ENCODE measurements around the gene EXD3. TPM values are rescaled to one million over a fixed set of nuclear protein-coding genes. Genes with fewer than 3 reads are reported as not detected.

The EXD3 gene
- total RNA-seq, 2 experiments from 2014 or later: 6.7 to 7.1 TPM

GRCh38 chr9:137434498-137435380 lies 11.8 kb upstream of the EXD3 start:
- Mint-ChIP-seq H3K36me3 (ENCODE audit: low read depth) (no peaks in the 10 kb centered on the region), H3K4me1 (no peaks in the 10 kb centered on the region), H3K9me3 (ENCODE audit: low read depth) (no peaks in the 10 kb centered on the region), H3K4me3 (no peak overlapping the region), H3K27me3 (no peaks in the 10 kb centered on the region), H3K27ac (no peak overlapping the region)
- DNase-seq: no peak
- ATAC-seq: peak; percentile 33
- intact Hi-C loops (cut with DNase I, micrococcal nuclease): no loop called here
- CTCF ChIA-PET: no interaction called here
- POLR2A ChIA-PET: interaction anchor here (0.5 kb wide), 1 partner anchor 734 kb away, joined by 3 read pairs; no protein-coding TSS in a partner anchor

GRCh38 chr9:137433916-137434431 lies 11.0 kb upstream of the EXD3 start:
- H3K27me3 Mint-ChIP-seq: no peaks in the 10 kb centered on the region
- no peak overlapping the region for H3K27ac Mint-ChIP-seq
- no peak for ATAC-seq
- no peak for DNase-seq
- intact Hi-C loops (cut with DNase I, micrococcal nuclease): no loop called here
- CTCF ChIA-PET: no interaction called here
- H3K36me3 Mint-ChIP-seq (ENCODE audit: low read depth): no peaks in the 10 kb centered on the region
- H3K9me3 Mint-ChIP-seq (ENCODE audit: low read depth): no peaks in the 10 kb centered on the region
- H3K4me3 Mint-ChIP-seq: no peak overlapping the region
- no peaks in the 10 kb centered on the region for H3K4me1 Mint-ChIP-seq
- POLR2A ChIA-PET: no interaction called here

- Mint-ChIP-seq H3K9me3 (ENCODE audit: low read depth) (no peaks in the 10 kb centered on the region), H3K27ac (no peak overlapping the region), H3K4me1 (no peaks in the 10 kb centered on the region), H3K4me3 (no peak overlapping the region), H3K36me3 (ENCODE audit: low read depth) (no peaks in the 10 kb centered on the region), H3K27me3 (no peaks in the 10 kb centered on the region)
- no peak for ATAC-seq
- intact Hi-C loops (cut with DNase I, micrococcal nuclease): no loop called here
- POLR2A ChIA-PET: no interaction called here
- DNase-seq: no peak
- CTCF ChIA-PET: no interaction called here
These were observed 10.5 kb upstream of the EXD3 start for GRCh38 chr9:137433349-137433915.

GRCh38 chr9:137432687-137433348 lies 9.9 kb upstream of the EXD3 start:
- no peak for ATAC-seq
- CTCF ChIA-PET: interaction anchor here (1.2 kb wide), 1 partner anchor 11 kb away, joined by 5 read pairs; no protein-coding TSS in a partner anchor
- DNase-seq: no peak
- Mint-ChIP-seq H3K4me1 (no peaks in the 10 kb centered on the region), H3K27ac (no peak overlapping the region), H3K27me3 (no peaks in the 10 kb centered on the region), H3K9me3 (ENCODE audit: low read depth) (no peaks in the 10 kb centered on the region), H3K4me3 (no peak overlapping the region), H3K36me3 (ENCODE audit: low read depth) (no peaks in the 10 kb centered on the region)
- POLR2A ChIA-PET: no interaction called here
- intact Hi-C loops (cut with DNase I, micrococcal nuclease): no loop called here

- no peak overlapping the region for H3K4me3 Mint-ChIP-seq
- intact Hi-C loops (cut with DNase I, micrococcal nuclease): no loop called here
- CTCF ChIA-PET: interaction anchor here (1.2 kb wide), 1 partner anchor 13 kb away, joined by 5 read pairs; no protein-coding TSS in a partner anchor
- POLR2A ChIA-PET: no interaction called here
- H3K27me3 Mint-ChIP-seq: no peaks in the 10 kb centered on the region
- H3K9me3 Mint-ChIP-seq (ENCODE audit: low read depth): no peaks in the 10 kb centered on the region
- H3K4me1 Mint-ChIP-seq: no peaks in the 10 kb centered on the region
- ATAC-seq (no peak), DNase-seq (no peak)
- H3K27ac Mint-ChIP-seq: no peak overlapping the region
- no peaks in the 10 kb centered on the region for H3K36me3 Mint-ChIP-seq (ENCODE audit: low read depth)
These were observed 8.5 kb upstream of the EXD3 start for GRCh38 chr9:137431416-137431931.

- no peak for DNase-seq
- POLR2A ChIA-PET: no interaction called here
These were observed 7.9 kb upstream of the EXD3 start for GRCh38 chr9:137430723-137431415.

GRCh38 chr9:137429974-137430722 lies 7.2 kb upstream of the EXD3 start:
- no peaks in the 10 kb centered on the region for H3K27me3 Mint-ChIP-seq
- ChIA-PET POLR2A (no interaction called here), CTCF (no interaction called here)
- ATAC-seq (no peak), DNase-seq (no peak)
- no peak overlapping the region for H3K4me3 Mint-ChIP-seq
- no peak overlapping the region for H3K27ac Mint-ChIP-seq
- no peaks in the 10 kb centered on the region for H3K36me3 Mint-ChIP-seq (ENCODE audit: low read depth)
- H3K4me1 Mint-ChIP-seq: no peaks in the 10 kb centered on the region
- intact Hi-C loops (cut with DNase I, micrococcal nuclease): loop anchor here in 1 of 2 experiments (10.0 kb wide), 1 partner anchor 545 kb away; the partner anchor contains the start of gene TRAF2
- H3K9me3 Mint-ChIP-seq (ENCODE audit: low read depth): no peaks in the 10 kb centered on the region

More at GRCh38 chr9:137430723-137431415, 7.9 kb upstream of the EXD3 start:
- Mint-ChIP-seq H3K4me1 (no peaks in the 10 kb centered on the region), H3K4me3 (no peak overlapping the region), H3K27ac (no peak overlapping the region), H3K27me3 (no peaks in the 10 kb centered on the region), H3K9me3 (ENCODE audit: low read depth) (no peaks in the 10 kb centered on the region), H3K36me3 (ENCODE audit: low read depth) (no peaks in the 10 kb centered on the region)
- ATAC-seq: no peak
- intact Hi-C loops (cut with DNase I, micrococcal nuclease): no loop called here
- CTCF ChIA-PET: no interaction called here

- no peaks in the 10 kb centered on the region for H3K36me3 Mint-ChIP-seq (ENCODE audit: low read depth)
- no peaks in the 10 kb centered on the region for H3K9me3 Mint-ChIP-seq (ENCODE audit: low read depth)
- H3K27ac Mint-ChIP-seq: no peak overlapping the region
- POLR2A ChIA-PET: no interaction called here
- CTCF ChIA-PET: no interaction called here
- no peak for ATAC-seq
- no peak overlapping the region for H3K4me3 Mint-ChIP-seq
- no peaks in the 10 kb centered on the region for H3K4me1 Mint-ChIP-seq
- no peaks in the 10 kb centered on the region for H3K27me3 Mint-ChIP-seq
- intact Hi-C loops (cut with DNase I, micrococcal nuclease): loop anchor here in 1 of 2 experiments (10.0 kb wide), 1 partner anchor 545 kb away; the partner anchor contains the start of gene TRAF2
- no peak for DNase-seq
These were observed 6.6 kb upstream of the EXD3 start for GRCh38 chr9:137429546-137429890.

- H3K4me3 Mint-ChIP-seq: no peak overlapping the region
- CTCF ChIA-PET: no interaction called here
- intact Hi-C loops (cut with DNase I, micrococcal nuclease): loop anchor here in 1 of 2 experiments (10.0 kb wide), 1 partner anchor 544 kb away; the partner anchor contains the start of gene TRAF2
- H3K4me1 Mint-ChIP-seq: no peaks in the 10 kb centered on the region
- H3K9me3 Mint-ChIP-seq (ENCODE audit: low read depth): no peaks in the 10 kb centered on the region
- no peaks in the 10 kb centered on the region for H3K27me3 Mint-ChIP-seq
- no peak for ATAC-seq
- no peaks in the 10 kb centered on the region for H3K36me3 Mint-ChIP-seq (ENCODE audit: low read depth)
- DNase-seq: no peak
- H3K27ac Mint-ChIP-seq: no peak overlapping the region
- POLR2A ChIA-PET: no interaction called here
These were observed 6.0 kb upstream of the EXD3 start for GRCh38 chr9:137428841-137429545.

GRCh38 chr9:137428311-137428630 lies 5.3 kb upstream of the EXD3 start:
- Mint-ChIP-seq H3K27ac (no peak overlapping the region), H3K27me3 (no peaks in the 10 kb centered on the region), H3K9me3 (ENCODE audit: low read depth) (no peaks in the 10 kb centered on the region), H3K36me3 (ENCODE audit: low read depth) (no peaks in the 10 kb centered on the region), H3K4me1 (no peaks in the 10 kb centered on the region), H3K4me3 (no peak overlapping the region)
- ChIA-PET CTCF (no interaction called here), POLR2A (no interaction called here)
- ATAC-seq (no peak), DNase-seq (no peak)
- intact Hi-C loops (cut with DNase I, micrococcal nuclease): loop anchor here in 1 of 2 experiments (10.0 kb wide), 1 partner anchor 543 kb away; the partner anchor contains the start of gene TRAF2

All from activated CD4-positive, alpha-beta T cell treated with anti-CD3 and anti-CD28 coated beads for 36 hours (primary cell).